ENCODE data around the gene INPP5A.
A peak's percentile ranks its signal among the peaks of the same experiment; 100 is the strongest.

INPP5A gene

GRCh38 chr10:132517951-132518521 is 19.6 kb upstream of the INPP5A start:
- DNase-seq (ENCODE audit: low read depth), result no peak

GRCh38 chr10:132518572-132519381 is 18.8 kb upstream of the INPP5A start:
- DNase-seq (ENCODE audit: low read depth), result no peak

GRCh38 chr10:132519382-132520176 is 18.0 kb upstream of the INPP5A start:
- no peak for DNase-seq (ENCODE audit: low read depth)

GRCh38 chr10:132520177-132520811 is 17.3 kb upstream of the INPP5A start:
- DNase-seq (ENCODE audit: low read depth), result peak; percentile 28

- no peak for DNase-seq (ENCODE audit: low read depth)
Observed at GRCh38 chr10:132521041-132521465, 16.5 kb upstream of the INPP5A start.

GRCh38 chr10:132521466-132522102 is 16.0 kb upstream of the INPP5A start:
- no peak for DNase-seq (ENCODE audit: low read depth)

- no peak for DNase-seq (ENCODE audit: low read depth)
Observed at GRCh38 chr10:132522521-132523411, 14.8 kb upstream of the INPP5A start.

GRCh38 chr10:132523561-132524442 is 13.8 kb upstream of the INPP5A start:
- no peak for DNase-seq (ENCODE audit: low read depth)

GRCh38 chr10:132524443-132525285 is 12.9 kb upstream of the INPP5A start:
- no peak for DNase-seq (ENCODE audit: low read depth)

GRCh38 chr10:132526676-132527075 is 10.9 kb upstream of the INPP5A start:
- peak; percentile 56 for DNase-seq (ENCODE audit: low read depth)

GRCh38 chr10:132527339-132528063 is 10.1 kb upstream of the INPP5A start:
- no peak for DNase-seq (ENCODE audit: low read depth)

GRCh38 chr10:132528064-132528691 is 9.4 kb upstream of the INPP5A start:
- no peak for DNase-seq (ENCODE audit: low read depth)

- DNase-seq (ENCODE audit: low read depth), result no peak
Observed at GRCh38 chr10:132532179-132532578, 5.4 kb upstream of the INPP5A start.

- DNase-seq (ENCODE audit: low read depth), result peak; percentile 79
Observed at GRCh38 chr10:132532749-132533560, 4.6 kb upstream of the INPP5A start.

GRCh38 chr10:132533571-132534260 is 3.9 kb upstream of the INPP5A start:
- no peak for DNase-seq (ENCODE audit: low read depth)

- DNase-seq (ENCODE audit: low read depth), result no peak
Observed at GRCh38 chr10:132534391-132535064, 3.1 kb upstream of the INPP5A start.
